Neural cell (in vitro differentiated cells): Measurements from ENCODE around the gene TNNI3.

Experiments
- CTCF ChIP-seq: fragments of 450-650 bp; IDR thresholded peaks from 2 replicates; pipeline ENCODE4 v1.5.1; 2014; ENCODE audit warnings: antibody characterized with exemption, mild to moderate bottlenecking, moderate library complexity; ENCODE audit not compliant: poor library complexity, severe bottlenecking
- EP300 ChIP-seq: fragments of 450-650 bp; conservative IDR thresholded peaks from 2 replicates; pipeline ENCODE4 v1.6.1; 2014; ENCODE audit warnings: antibody characterized with exemption, mild to moderate bottlenecking, moderate library complexity; ENCODE audit not compliant: poor library complexity, severe bottlenecking
- EZH2 ChIP-seq: fragments of 200-600, 300-800 bp; shearing (Covaris generic), sonication (generic); IDR thresholded peaks from 2 replicates; pipeline ENCODE4 v1.6.1; 2014; ENCODE audit warnings: antibody characterized with exemption, low read length, borderline replicate concordance, mild to moderate bottlenecking; ENCODE audit not compliant: insufficient read depth, poor library complexity, severe bottlenecking
- MXI1 ChIP-seq: fragments of 450-650 bp; conservative IDR thresholded peaks from 2 replicates; pipeline ENCODE4 v1.6.1; 2014; ENCODE audit warnings: antibody characterized with exemption, mild to moderate bottlenecking; ENCODE audit not compliant: poor library complexity, severe bottlenecking
- POLR2AphosphoS5 ChIP-seq: IDR thresholded peaks from 2 replicates; pipeline ENCODE4 v1.6.1; 2012
- TAF1 ChIP-seq: IDR thresholded peaks from 2 replicates; pipeline ENCODE4 v1.6.1; 2012; ENCODE audit warnings: low read depth

GRCh38 chr19:55117663-55118391, 39.7 kb downstream of the TNNI3 start:
- TF ChIP-seq MXI1, result peak; percentile 69
- peak; percentile 28 for TF ChIP-seq CTCF
- TF ChIP-seq EP300, result peak; percentile 49
- TF ChIP-seq EZH2, result no peak
- TF ChIP-seq POLR2AphosphoS5, result peak; percentile 59
- no peak for TF ChIP-seq TAF1
